ENCODE measurements around the gene ATAD1.

Gene ATAD1

GRCh38 chr10:87713707-87714106 lies 104.3 kb downstream of the ATAD1 start:
- no peak for DNase-seq (ENCODE audit: low read depth)

GRCh38 chr10:87712913-87713616 lies 105.0 kb downstream of the ATAD1 start:
- DNase-seq (ENCODE audit: low read depth) = no peak

- no peak for DNase-seq (ENCODE audit: low read depth)
These were observed 110.8 kb downstream of the ATAD1 start for GRCh38 chr10:87707254-87707653.

GRCh38 chr10:87706731-87707130 lies 111.3 kb downstream of the ATAD1 start:
- DNase-seq (ENCODE audit: low read depth) = no peak

- no peak for DNase-seq (ENCODE audit: low read depth)
These were observed 112.7 kb downstream of the ATAD1 start for GRCh38 chr10:87705339-87705738.

- no peak for DNase-seq (ENCODE audit: low read depth)
These were observed 114.3 kb downstream of the ATAD1 start for GRCh38 chr10:87703771-87704170.

GRCh38 chr10:87702973-87703294 lies 115.1 kb downstream of the ATAD1 start:
- no peak for DNase-seq (ENCODE audit: low read depth)

GRCh38 chr10:87702260-87702972 lies 115.6 kb downstream of the ATAD1 start:
- no peak for DNase-seq (ENCODE audit: low read depth)

All from stromal cell of bone marrow (primary cell).